ENCODE measurements around the gene NTM. TPM values are rescaled to one million over a fixed set of nuclear protein-coding genes. Genes with fewer than 3 reads are reported as not detected.
A peak's percentile ranks its signal among the peaks of the same experiment; 100 is the strongest.

NTM gene
- polyA plus RNA-seq, 1 donor from 2014 or later: 39.4 TPM

- Histone ChIP-seq H3K9ac (ENCODE audit: low read length) (no peak overlapping the region), H3K79me2 (replicated peaks; ENCODE audit: insufficient read depth, low read length) (no peaks in the 10 kb centered on the region), H3K9me3 (ENCODE audit: low read length) (no peaks in the 10 kb centered on the region), H4K20me1 (ENCODE audit: insufficient read depth) (no peaks in the 10 kb centered on the region), H3F3A (ENCODE audit: insufficient read depth, low read length, poor library complexity, severe bottlenecking) (no peaks in the 10 kb centered on the region), H2AFZ (ENCODE audit: low read depth, low read length) (no peak overlapping the region), H3K9me2 (ENCODE audit: insufficient read depth, low read length) (no peaks in the 10 kb centered on the region), H3K4me2 (ENCODE audit: low read length) (no peak overlapping the region), H3K27ac (ENCODE audit: low read length) (no peak overlapping the region), H3K27me3 (ENCODE audit: insufficient read depth, low read depth, low read length) (no peaks in the 10 kb centered on the region), H3K4me3 (ENCODE audit: low read length) (no peak overlapping the region), H3K36me3 (ENCODE audit: insufficient read depth, low read length) (no peaks in the 10 kb centered on the region)
- no peak for TF ChIP-seq POLR2AphosphoS5 (IDR thresholded peaks at IDR 0.05)
- TF ChIP-seq CTCF (IDR thresholded peaks at IDR 0.05; ENCODE audit: poor library complexity, severe bottlenecking): no peak
- TF ChIP-seq SMC3 (conservative IDR thresholded peaks at IDR 0.05; ENCODE audit: poor library complexity): no peak
- no peak for TF ChIP-seq EZH2 (IDR thresholded peaks at IDR 0.05; ENCODE audit: borderline replicate concordance, insufficient read depth, low read length, poor library complexity, severe bottlenecking)
- TF ChIP-seq RAD21 (conservative IDR thresholded peaks at IDR 0.05): no peak
- no peak for TF ChIP-seq MXI1 (conservative IDR thresholded peaks at IDR 0.05; ENCODE audit: poor library complexity, severe bottlenecking)
- no peak for TF ChIP-seq TAF1 (IDR thresholded peaks at IDR 0.05; ENCODE audit: low read depth)
- TF ChIP-seq EP300 (conservative IDR thresholded peaks at IDR 0.05; ENCODE audit: poor library complexity, severe bottlenecking): no peak
- TF ChIP-seq REST (IDR thresholded peaks at IDR 0.05; ENCODE audit: borderline replicate concordance): no peak
Observed at GRCh38 chr11:132264616-132265015, 894.2 kb downstream of the NTM start.

- no peak overlapping the region for H3K9ac ChIP-seq (ENCODE audit: low read length)
- H3K79me2 ChIP-seq (replicated peaks; ENCODE audit: insufficient read depth, low read length): no peaks in the 10 kb centered on the region
- H3K27me3 ChIP-seq (ENCODE audit: insufficient read depth, low read depth, low read length): no peaks in the 10 kb centered on the region
- peak; percentile 49 for TF ChIP-seq CTCF (IDR thresholded peaks at IDR 0.05; ENCODE audit: poor library complexity, severe bottlenecking)
- TF ChIP-seq SMC3 (conservative IDR thresholded peaks at IDR 0.05; ENCODE audit: poor library complexity): peak; percentile 42
- no peak for TF ChIP-seq EP300 (conservative IDR thresholded peaks at IDR 0.05; ENCODE audit: poor library complexity, severe bottlenecking)
- TF ChIP-seq RAD21 (conservative IDR thresholded peaks at IDR 0.05): peak; percentile 42
- no peak overlapping the region for H3K27ac ChIP-seq (ENCODE audit: low read length)
- H2AFZ ChIP-seq (ENCODE audit: low read depth, low read length): no peak overlapping the region
- no peaks in the 10 kb centered on the region for H3K36me3 ChIP-seq (ENCODE audit: insufficient read depth, low read length)
- H3F3A ChIP-seq (ENCODE audit: insufficient read depth, low read length, poor library complexity, severe bottlenecking): no peaks in the 10 kb centered on the region
- H3K4me2 ChIP-seq (ENCODE audit: low read length): no peak overlapping the region
- no peaks in the 10 kb centered on the region for H3K9me3 ChIP-seq (ENCODE audit: low read length)
- no peaks in the 10 kb centered on the region for H3K9me2 ChIP-seq (ENCODE audit: insufficient read depth, low read length)
- no peak overlapping the region for H3K4me3 ChIP-seq (ENCODE audit: low read length)
- no peaks in the 10 kb centered on the region for H4K20me1 ChIP-seq (ENCODE audit: insufficient read depth)
Observed at GRCh38 chr11:132278801-132279574, 908.6 kb downstream of the NTM start.

All from neural cell (in vitro differentiated cells).